Endothelial cell of umbilical vein (primary cell): Measurements from ENCODE around the gene MANEAL. TPM values are rescaled to one million over a fixed set of nuclear protein-coding genes. Genes with fewer than 3 reads are reported as not detected.

Experiments
- BruUV-seq: library from RNA; stranded (reverse); fragments of 400-500 nt; replicated peaks from 2 replicates; lab custom pipeline; 2021; lab: Mats Ljungman, UMichigan
- CTCF ChIA-PET: fragments of 300-600, 350-600 bp; sonication (Branson Sonifier 250); formaldehyde crosslinking; loops from one replicate; lab custom pipeline; 2021; ENCODE audit warnings: antibody characterized with exemption, inconsistent platforms; lab: Charles Lee
- POLR2A ChIA-PET: fragments of 300-600, 350-600 bp; sonication (Branson Sonifier 250); formaldehyde crosslinking; loops from one replicate; lab custom pipeline; 2021; ENCODE audit warnings: antibody characterized with exemption, inconsistent platforms; lab: Charles Lee
- DNase-seq: peaks from one replicate; pipeline ENCODE4 v3.0.0-alpha.2; 2011; ENCODE audit warnings: low read depth, low spot score
- FAIRE-seq: peaks from 2 replicates; lab custom pipeline; 2011; peaks lifted over from hg19 to GRCh38; lab: Jason Lieb, UNC
- H2AFZ ChIP-seq: 2 replicates; pipeline ENCODE4 v1.6.0; 2012; ENCODE audit warnings: low read depth, low read length, control low read depth, inconsistent platforms
- H3K27ac ChIP-seq: 2 replicates; pipeline ENCODE4 v1.5.1; 2011; ENCODE audit warnings: low read depth, mild to moderate bottlenecking, control low read depth, low read length, moderate library complexity; ENCODE audit not compliant: insufficient read depth
- H3K27me3 ChIP-seq, 2 experiments: 2 replicates each; pipeline versions ENCODE4 v1.6.0 to v1.6.1; 2011; ENCODE audit warnings: low read length in 2 of 2, mixed read lengths in 1 of 2; ENCODE audit not compliant: control insufficient read depth in 2 of 2, insufficient read depth in 2 of 2
- H3K36me3 ChIP-seq, 2 experiments: 2 replicates in 1 of 2; 3 replicates in 1 of 2; pipeline ENCODE4 v1.5.1; 2011; ENCODE audit warnings: low read length in 2 of 2, mild to moderate bottlenecking in 1 of 2, moderate library complexity in 1 of 2; ENCODE audit not compliant: control insufficient read depth in 2 of 2, insufficient read depth in 2 of 2; ENCODE audit errors: extremely low read depth in 1 of 2
- H3K4me1 ChIP-seq: 3 replicates; pipeline ENCODE4 v1.5.1; 2011; ENCODE audit warnings: mild to moderate bottlenecking, low read length; ENCODE audit not compliant: control insufficient read depth, insufficient read depth; ENCODE audit errors: extremely low read depth
- H3K4me2 ChIP-seq: 2 replicates; pipeline ENCODE4 v1.6.1; 2011; ENCODE audit warnings: low read length, control low read depth, mixed read lengths; ENCODE audit not compliant: insufficient read depth
- H3K4me3 ChIP-seq, 3 experiments: fragments of 200-600 bp in 1 of 3; sonication (generic), shearing (Covaris generic) in 1 of 3; replicated peaks in 1 of 3; 2 replicates each; pipeline ENCODE4 v1.5.1; 2011 to 2016; ENCODE audit warnings: control low read depth in 3 of 3, low read length in 3 of 3, mild to moderate bottlenecking in 2 of 3, inconsistent platforms in 1 of 3, low read depth in 1 of 3, moderate library complexity in 1 of 3; ENCODE audit not compliant: insufficient read depth in 1 of 3
- H3K79me2 ChIP-seq: 2 replicates; pipeline ENCODE4 v1.6.0; 2012; ENCODE audit warnings: low read length, inconsistent platforms; ENCODE audit not compliant: control insufficient read depth, insufficient read depth
- H3K9ac ChIP-seq: replicated peaks from 2 replicates; pipeline ENCODE3; 2011; ENCODE audit warnings: low read length, control low read depth; ENCODE audit not compliant: insufficient read depth; ENCODE audit errors: extremely low read depth
- H3K9me1 ChIP-seq: replicated peaks from 3 replicates; pipeline ENCODE4 v1.6.0; 2011; ENCODE audit warnings: mild to moderate bottlenecking, low read length; ENCODE audit not compliant: control insufficient read depth, insufficient read depth; ENCODE audit errors: extremely low read depth
- H3K9me3 ChIP-seq: replicated peaks from 2 replicates; pipeline ENCODE4 v1.5.1; 2012; ENCODE audit warnings: low read length, inconsistent platforms; ENCODE audit not compliant: control insufficient read depth, insufficient read depth
- H4K20me1 ChIP-seq: replicated peaks from 2 replicates; pipeline ENCODE3; 2011; ENCODE audit warnings: mild to moderate bottlenecking, low read length; ENCODE audit not compliant: control insufficient read depth, insufficient read depth; ENCODE audit errors: extremely low read depth
- EZH2 ChIP-seq: IDR thresholded peaks from 2 replicates; pipeline ENCODE4 v1.6.1; 2012; ENCODE audit warnings: borderline replicate concordance, low read depth, mild to moderate bottlenecking, moderate library complexity, low read length, inconsistent platforms; ENCODE audit not compliant: severe bottlenecking
- FOS ChIP-seq: IDR thresholded peaks from 2 replicates; pipeline ENCODE4 v1.6.1; 2011; ENCODE audit warnings: mild to moderate bottlenecking, low read length, moderate library complexity, borderline replicate concordance; ENCODE audit not compliant: insufficient read depth
- GATA2 ChIP-seq: IDR thresholded peaks from 2 replicates; pipeline ENCODE4 v1.7.0; 2011; ENCODE audit warnings: low read depth, mild to moderate bottlenecking, moderate library complexity, mixed read lengths, low read length; ENCODE audit not compliant: insufficient read length, insufficient read depth
- JUN ChIP-seq: IDR thresholded peaks from 2 replicates; pipeline ENCODE4 v1.6.1; 2011; ENCODE audit warnings: borderline replicate concordance, low read depth; ENCODE audit not compliant: insufficient read length, insufficient read depth
- MYC ChIP-seq: IDR thresholded peaks from one replicate; pipeline ENCODE4 v1.6.1; 2011; ENCODE audit warnings: mild to moderate bottlenecking, low read depth, low read length
- POLR2A ChIP-seq: IDR thresholded peaks from 2 replicates; pipeline ENCODE4 v1.6.1; 2012; ENCODE audit warnings: low read depth, mild to moderate bottlenecking, control low read depth, low read length
- POLR2AphosphoS5 ChIP-seq: IDR thresholded peaks from 2 replicates; pipeline ENCODE4 v1.6.1; 2012; ENCODE audit warnings: low read depth, mild to moderate bottlenecking, control low read depth, low read length, moderate library complexity; ENCODE audit not compliant: insufficient read depth
- dilution Hi-C: fragments of 300-500 bp; cut with MboI; formaldehyde crosslinking; loops from one replicate; pipeline ENCODE4 v1.15.0; 2019; ENCODE audit warnings: low sequenced_read_pairs; ENCODE audit not compliant: extremely low pct_ligation_motif_present
- intact Hi-C: fragments of 100-400 bp; cut with micrococcal nuclease; formaldehyde crosslinking; loops from one replicate; pipeline ENCODE4 v1.10.0; 2022
- polyA plus RNA-seq, 4 experiments: library from polyadenylated mRNA; depleted of rRNA in 3 of 4; stranded (reverse) in 3 of 4; unstranded in 1 of 4; fragments of >200 nt; gene quantifications; 2 replicates each; pipeline versions ENCODE4 v1.2.1 to v1.2.3, GENCODE V29; 2011 to 2012; ENCODE audit warnings: missing spikeins in 1 of 4
- total RNA-seq: library from RNA; stranded (reverse); gene quantifications from 2 replicates; pipeline ENCODE4 v1.2.3, GENCODE V29; 2021
- TF ChIP-seq, protein P1 (sequence below): IDR thresholded peaks from 2 replicates; pipeline ENCODE4 v1.6.1; 2011; ENCODE audit not compliant: insufficient read depth, insufficient read length
- TF ChIP-seq, protein P2 (sequence below), 2 donors: IDR thresholded peaks; 1 replicate in 1 of 2; 2 replicates in 1 of 2; pipeline ENCODE4 v1.5.1; 2011; ENCODE audit warnings: low read length in 2 of 2, mild to moderate bottlenecking in 2 of 2, moderate library complexity in 2 of 2, control low read depth in 1 of 2, inconsistent platforms in 1 of 2, low read depth in 1 of 2; ENCODE audit not compliant: insufficient read depth in 1 of 2; ENCODE audit errors: extremely low read depth in 1 of 2

The MANEAL gene
- total and polyA plus RNA-seq, 2 donors (not counting 3 experiments of a cell fraction or from before 2014, with no cell fraction given) = 0.66 to 1.3 TPM

DNA sequence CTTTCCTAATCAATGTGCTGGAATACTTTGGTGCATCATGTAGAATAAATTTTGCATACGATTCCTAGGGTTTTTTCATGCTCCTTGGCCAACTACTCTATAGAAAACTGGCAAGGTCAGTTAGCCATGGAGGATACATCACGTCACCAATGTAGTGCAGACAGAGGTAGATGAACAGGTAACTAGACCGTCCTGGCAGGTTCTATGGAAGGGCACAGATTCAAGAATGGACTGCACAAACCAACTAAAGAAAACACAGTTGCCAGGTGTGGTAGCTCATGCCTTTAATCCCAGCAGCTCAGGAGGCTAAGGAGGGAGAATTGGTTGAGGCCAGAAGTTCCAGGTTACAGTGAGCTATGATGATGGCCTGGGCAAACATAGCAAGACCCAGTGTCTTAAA is 55.8 kb downstream of the MANEAL start:
- BruUV-seq = no TSS peak
- Histone ChIP-seq H3K4me1 (peaks cover 14% of the 10 kb centered on the region), H3K4me3 (no peak overlapping the region), H3K36me3 (peaks cover 1 to 2% of the 10 kb centered on the region in 2 experiments), H3K9me3 (no peaks in the 10 kb centered on the region), H3K9ac (no peak overlapping the region), H3K4me2 (no peak overlapping the region), H3K79me2 (peaks cover 60% of the 10 kb centered on the region), H4K20me1 (peaks cover 2% of the 10 kb centered on the region), H3K27me3 (no peaks in the 10 kb centered on the region), H3K9me1 (no peaks in the 10 kb centered on the region), H2AFZ (no peak overlapping the region), H3K27ac (no peak overlapping the region)
- FAIRE-seq (no peak), DNase-seq (no peak)
- ChIA-PET POLR2A (interaction anchor here (0.6 kb wide), 1 partner anchor 161 kb away, joined by 5 read pairs; no protein-coding TSS in a partner anchor), CTCF (interaction anchor here (3.0 kb wide), 1 partner anchor 10 kb away, joined by 21 read pairs; the partner anchor contains the start of gene MTF1)
- dilution Hi-C loops = no loop called here
- intact Hi-C loops = no loop called here
- TF ChIP-seq MYC (no peak), JUN (no peak), EZH2 (no peak), GATA2 (no peak), FOS (no peak), POLR2AphosphoS5 (no peak), POLR2A (no peak)
- TF ChIP-seq, protein P1, sequence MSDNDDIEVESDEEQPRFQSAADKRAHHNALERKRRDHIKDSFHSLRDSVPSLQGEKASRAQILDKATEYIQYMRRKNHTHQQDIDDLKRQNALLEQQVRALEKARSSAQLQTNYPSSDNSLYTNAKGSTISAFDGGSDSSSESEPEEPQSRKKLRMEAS = no peak
- TF ChIP-seq, protein P2, sequence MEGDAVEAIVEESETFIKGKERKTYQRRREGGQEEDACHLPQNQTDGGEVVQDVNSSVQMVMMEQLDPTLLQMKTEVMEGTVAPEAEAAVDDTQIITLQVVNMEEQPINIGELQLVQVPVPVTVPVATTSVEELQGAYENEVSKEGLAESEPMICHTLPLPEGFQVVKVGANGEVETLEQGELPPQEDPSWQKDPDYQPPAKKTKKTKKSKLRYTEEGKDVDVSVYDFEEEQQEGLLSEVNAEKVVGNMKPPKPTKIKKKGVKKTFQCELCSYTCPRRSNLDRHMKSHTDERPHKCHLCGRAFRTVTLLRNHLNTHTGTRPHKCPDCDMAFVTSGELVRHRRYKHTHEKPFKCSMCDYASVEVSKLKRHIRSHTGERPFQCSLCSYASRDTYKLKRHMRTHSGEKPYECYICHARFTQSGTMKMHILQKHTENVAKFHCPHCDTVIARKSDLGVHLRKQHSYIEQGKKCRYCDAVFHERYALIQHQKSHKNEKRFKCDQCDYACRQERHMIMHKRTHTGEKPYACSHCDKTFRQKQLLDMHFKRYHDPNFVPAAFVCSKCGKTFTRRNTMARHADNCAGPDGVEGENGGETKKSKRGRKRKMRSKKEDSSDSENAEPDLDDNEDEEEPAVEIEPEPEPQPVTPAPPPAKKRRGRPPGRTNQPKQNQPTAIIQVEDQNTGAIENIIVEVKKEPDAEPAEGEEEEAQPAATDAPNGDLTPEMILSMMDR (IDR thresholded peaks at IDR 0.05; ENCODE audit: extremely low read depth in 1 of 2, insufficient read depth in 1 of 2, low read depth in 1 of 2, low read length in 2 of 2) = no peak
